H9 (cell line): ENCODE data around the gene DUOX2. TPM values are rescaled to one million over a fixed set of nuclear protein-coding genes. Genes with fewer than 3 reads are reported as not detected.

Experiments used
- DNase-seq: peaks from one replicate; pipeline ENCODE4 v3.0.0-alpha.2; 2017
- H2AFZ ChIP-seq: one replicate; pipeline ENCODE4 v1.6.1; 2013; ENCODE audit warnings: mild to moderate bottlenecking, low read length, control low read depth, moderate library complexity
- H2AK5ac ChIP-seq: 2 replicates; pipeline ENCODE4 v1.6.1; 2013; ENCODE audit warnings: low read length, control low read depth, mixed read lengths; ENCODE audit not compliant: insufficient read length
- H2BK120ac ChIP-seq: one replicate; pipeline ENCODE4 v1.6.1; 2013; ENCODE audit warnings: low read depth, mild to moderate bottlenecking, low read length, control low read depth, inconsistent platforms; ENCODE audit not compliant: poor library complexity, severe bottlenecking
- H2BK12ac ChIP-seq: 2 replicates; pipeline ENCODE4 v1.6.1; 2013; ENCODE audit warnings: low read length, control low read depth, mixed read lengths, low read depth; ENCODE audit not compliant: insufficient read length
- H2BK15ac ChIP-seq: 2 replicates; pipeline ENCODE4 v1.6.1; 2013; ENCODE audit warnings: low read depth, low read length, control low read depth
- H2BK20ac ChIP-seq: one replicate; pipeline ENCODE4 v1.6.1; 2013; ENCODE audit warnings: low read depth, mild to moderate bottlenecking, low read length, control low read depth, inconsistent platforms; ENCODE audit not compliant: poor library complexity, severe bottlenecking
- H2BK5ac ChIP-seq: 2 replicates; pipeline ENCODE4 v1.6.1; 2013; ENCODE audit warnings: low read length, control low read depth, mixed read lengths; ENCODE audit not compliant: insufficient read length
- H3K14ac ChIP-seq: 2 replicates; pipeline ENCODE4 v1.6.1; 2013; ENCODE audit warnings: low read length, control low read depth; ENCODE audit not compliant: insufficient read depth
- H3K18ac ChIP-seq: 2 replicates; pipeline ENCODE4 v1.6.1; 2013; ENCODE audit warnings: low read depth, mild to moderate bottlenecking, mixed read lengths, low read length, control low read depth; ENCODE audit not compliant: insufficient read length
- H3K23ac ChIP-seq: 2 replicates; pipeline ENCODE4 v1.6.1; 2013; ENCODE audit warnings: low read length, control low read depth, mixed read lengths, low read depth; ENCODE audit not compliant: insufficient read length
- H3K23me2 ChIP-seq: 2 replicates; pipeline ENCODE4 v1.6.1; 2013; ENCODE audit warnings: low read depth, mild to moderate bottlenecking, mixed read lengths, low read length, control low read depth; ENCODE audit not compliant: insufficient read length, poor library complexity, severe bottlenecking
- H3K27ac ChIP-seq: 2 replicates; pipeline ENCODE4 v1.5.1; 2013; ENCODE audit warnings: low read length, control low read depth, mixed read lengths, low read depth; ENCODE audit not compliant: insufficient read length
- H3K27me3 ChIP-seq: 2 replicates; pipeline ENCODE4 v1.6.1; 2013; ENCODE audit warnings: low read length, control low read depth, inconsistent platforms; ENCODE audit not compliant: insufficient read depth
- H3K4ac ChIP-seq: 2 replicates; pipeline ENCODE4 v1.6.1; 2013; ENCODE audit warnings: low read depth, mild to moderate bottlenecking, control low read depth, inconsistent platforms, low read length, moderate library complexity
- H3K4me1 ChIP-seq: 2 replicates; pipeline ENCODE4 v1.6.1; 2013; ENCODE audit warnings: low read length, control low read depth, inconsistent platforms; ENCODE audit not compliant: insufficient read depth
- H3K4me2 ChIP-seq: 2 replicates; pipeline ENCODE4 v1.6.1; 2013; ENCODE audit warnings: low read length, control low read depth, mixed read lengths; ENCODE audit not compliant: insufficient read length, insufficient read depth
- H3K56ac ChIP-seq: 2 replicates; pipeline ENCODE4 v1.6.1; 2013; ENCODE audit warnings: low read depth, mild to moderate bottlenecking, mixed read lengths, low read length, control low read depth; ENCODE audit not compliant: insufficient read length
- H3K79me1 ChIP-seq: 2 replicates; pipeline ENCODE4 v1.6.1; 2013; ENCODE audit warnings: low read depth, mild to moderate bottlenecking, moderate library complexity, low read length, control low read depth, inconsistent platforms; ENCODE audit not compliant: insufficient read depth, poor library complexity, severe bottlenecking
- H3K79me2 ChIP-seq: 2 replicates; pipeline ENCODE4 v1.6.1; 2013; ENCODE audit warnings: low read length, control low read depth, inconsistent platforms; ENCODE audit not compliant: insufficient read depth
- H3K9ac ChIP-seq: 2 replicates; pipeline ENCODE4 v1.6.1; 2013; ENCODE audit warnings: low read length, control low read depth, mixed read lengths; ENCODE audit not compliant: insufficient read length; ENCODE audit errors: extremely low read depth
- H3K9me3 ChIP-seq: one replicate; pipeline ENCODE4 v1.6.1; 2013; ENCODE audit warnings: low read depth, low read length, inconsistent platforms; ENCODE audit not compliant: control insufficient read depth
- H3T11ph ChIP-seq: one replicate; pipeline ENCODE4 v1.6.1; 2013; ENCODE audit warnings: mild to moderate bottlenecking, low read length, control low read depth, inconsistent platforms
- H4K20me1 ChIP-seq: one replicate; pipeline ENCODE4 v1.6.1; 2013; ENCODE audit not compliant: control insufficient read depth, insufficient read length, insufficient read depth
- H4K5ac ChIP-seq: 2 replicates; pipeline ENCODE4 v1.6.1; 2013; ENCODE audit warnings: low read depth, mild to moderate bottlenecking, mixed read lengths, low read length, control low read depth; ENCODE audit not compliant: insufficient read length
- H4K8ac ChIP-seq: replicated peaks from 2 replicates; pipeline ENCODE4 v1.6.1; 2013; ENCODE audit warnings: low read length, control low read depth, mixed read lengths, low read depth; ENCODE audit not compliant: insufficient read length
- H4K91ac ChIP-seq: 2 replicates; pipeline ENCODE4 v1.6.1; 2013; ENCODE audit warnings: low read depth, mild to moderate bottlenecking, moderate library complexity, mixed read lengths, low read length, control low read depth; ENCODE audit not compliant: insufficient read length
- H3K27ac Mint-ChIP-seq, 3 experiments: 2 replicates in 2 of 3; 3 replicates in 1 of 3; pipeline ENCODE4 v1.8.0; 2020 to 2021; ENCODE audit warnings: mixed read lengths in 3 of 3, mild to moderate bottlenecking in 1 of 3, moderate library complexity in 1 of 3
- H3K27me3 Mint-ChIP-seq: 2 replicates; pipeline ENCODE4 v1.8.0; 2021; ENCODE audit warnings: low read depth, mild to moderate bottlenecking, moderate library complexity, mixed read lengths
- H3K36me3 Mint-ChIP-seq, 3 experiments: 2 replicates in 2 of 3; 3 replicates in 1 of 3; pipeline ENCODE4 v1.8.0; 2020 to 2021; ENCODE audit warnings: low read depth in 3 of 3, mixed read lengths in 3 of 3; ENCODE audit not compliant: insufficient read depth in 1 of 3
- H3K4me1 Mint-ChIP-seq, 2 experiments: 2 replicates each; pipeline ENCODE4 v1.8.0; 2020; ENCODE audit warnings: mixed read lengths in 2 of 2
- H3K4me3 Mint-ChIP-seq, 2 experiments: 2 replicates in 1 of 2; 3 replicates in 1 of 2; pipeline ENCODE4 v1.8.0; 2020 to 2021; ENCODE audit warnings: mild to moderate bottlenecking in 2 of 2, mixed read lengths in 2 of 2, moderate library complexity in 1 of 2
- H3K9me3 Mint-ChIP-seq, 2 experiments: 2 replicates in 1 of 2; 3 replicates in 1 of 2; pipeline ENCODE4 v1.8.0; 2020; ENCODE audit warnings: mild to moderate bottlenecking in 2 of 2, mixed read lengths in 2 of 2, moderate library complexity in 1 of 2
- CTCF ChIP-seq: fragments of 200-600 bp; sonication (generic); conservative IDR thresholded peaks from 3 replicates; pipeline ENCODE4 v1.8.0; 2021; ENCODE audit warnings: antibody characterized with exemption, mild to moderate bottlenecking
- WGBS: extraction: QIAGEN DNeasy Blood & Tissue Kit; methylation state at CpG from one replicate; pipeline ENCODE4 v1.1.7; 2013; ENCODE audit warnings: missing lambda C conversion rate, low lambda C conversion rate, mixed read lengths; ENCODE audit not compliant: insufficient read length; ENCODE audit errors: extremely low coverage; 5-methylcytosine and 5-hydroxymethylcytosine counted together
- total RNA-seq: library from RNA; stranded (reverse); gene quantifications from 2 replicates; pipeline ENCODE4 v1.2.1, GENCODE V29; 2021

The DUOX2 gene
- total RNA-seq, 1 experiment from 2014 or later, result 0.42 TPM

- no peak overlapping the region for H2BK5ac ChIP-seq
- no peaks in the 10 kb centered on the region for H3K27me3 ChIP-seq
- no peak overlapping the region for H4K8ac ChIP-seq
- no peaks in the 10 kb centered on the region; a peak in 1 of 5 replicates for H3K9me3 Mint-ChIP-seq
- no CpG with 5 or more reads among the region's 23 CpGs for WGBS
- no peak for TF ChIP-seq CTCF
- no peak overlapping the region for H3K23ac ChIP-seq
- H3T11ph ChIP-seq, result no peak overlapping the region
- DNase-seq, result no peak
- H3K79me2 ChIP-seq, result no peaks in the 10 kb centered on the region
- no peak overlapping the region for H2BK120ac ChIP-seq
- H4K5ac ChIP-seq, result no peak overlapping the region
- H4K20me1 ChIP-seq, result no peaks in the 10 kb centered on the region
- no peak overlapping the region for H2BK12ac ChIP-seq
- H3K27ac ChIP-seq, result no peak overlapping the region
- H3K23me2 ChIP-seq, result no peaks in the 10 kb centered on the region
- H2AK5ac ChIP-seq, result no peak overlapping the region
- no peak overlapping the region for H3K27ac Mint-ChIP-seq
- no peak overlapping the region for H3K9ac ChIP-seq
- H3K4me1 Mint-ChIP-seq, result peaks cover 20 to 28% of the 10 kb centered on the region in 2 experiments
- no peak overlapping the region for H3K4ac ChIP-seq
- H2BK20ac ChIP-seq, result no peak overlapping the region
- no peaks in the 10 kb centered on the region; a peak in 1 of 7 replicates for H3K36me3 Mint-ChIP-seq
- no peaks in the 10 kb centered on the region for H3K79me1 ChIP-seq
- H3K9me3 ChIP-seq, result no peaks in the 10 kb centered on the region
- no peak overlapping the region for H2BK15ac ChIP-seq
- H3K4me1 ChIP-seq, result peaks cover 6% of the 10 kb centered on the region; the same call in 1 of the 2 replicates
- H3K56ac ChIP-seq, result no peak overlapping the region
- H4K91ac ChIP-seq, result no peak overlapping the region
- no peak overlapping the region for H3K4me3 Mint-ChIP-seq
- H3K4me2 ChIP-seq, result no peak overlapping the region
- no peak overlapping the region for H2AFZ ChIP-seq
- H3K14ac ChIP-seq, result peak overlapping the region; percentile 43; the same call in 1 of the 2 replicates
- peaks cover 29% of the 10 kb centered on the region for H3K27me3 Mint-ChIP-seq
- H3K18ac ChIP-seq, result no peak overlapping the region
These were observed 14.3 kb downstream of the DUOX2 start for GRCh38 chr15:45099549-45100165.
